GM23338 (cell line): ENCODE data around the gene TRAF2. TPM values are rescaled to one million over a fixed set of nuclear protein-coding genes. Genes with fewer than 3 reads are reported as not detected.
A peak's percentile ranks its signal among the peaks of the same experiment; 100 is the strongest.

Experiments
- ATAC-seq: fragments of 200-7000 bp; cut with Tn5 transposase; 3 replicates; pipeline ENCODE4 v1.9.1; 2020
- DNase-seq: peaks from one replicate; pipeline ENCODE4 v3.0.0-alpha.2; 2015; ENCODE audit warnings: low spot score
- H2AFZ ChIP-seq: fragments of 200-600 bp; sonication (generic); 2 replicates; pipeline ENCODE4 v1.8.0; 2016; ENCODE audit warnings: antibody characterized with exemption, mild to moderate bottlenecking, moderate library complexity
- H3F3A ChIP-seq: fragments of 200-600 bp; sonication (generic); replicated peaks from 2 replicates; pipeline ENCODE4 v1.8.0; 2017; ENCODE audit warnings: antibody characterized with exemption, mixed run types, low read depth
- H3K27ac ChIP-seq: fragments of 200-600 bp; sonication (generic); 2 replicates; pipeline ENCODE4 v1.6.1; 2016; ENCODE audit warnings: low read depth
- H3K27me3 ChIP-seq: fragments of 200-600 bp; sonication (generic); 2 replicates; pipeline ENCODE4 v1.8.0; 2016; ENCODE audit warnings: mild to moderate bottlenecking, mixed run types, moderate library complexity; ENCODE audit not compliant: insufficient read depth
- H3K36me3 ChIP-seq: fragments of 200-600 bp; sonication (generic); 2 replicates; pipeline ENCODE4 v1.8.0; 2016; ENCODE audit warnings: mild to moderate bottlenecking; ENCODE audit not compliant: insufficient read depth
- H3K4me1 ChIP-seq: fragments of 200-600 bp; sonication (generic); 2 replicates; pipeline ENCODE4 v1.8.0; 2016; ENCODE audit warnings: mild to moderate bottlenecking, moderate library complexity; ENCODE audit not compliant: insufficient read depth
- H3K4me2 ChIP-seq: fragments of 200-600 bp; sonication (generic); 2 replicates; pipeline ENCODE4 v1.7.1; 2017; ENCODE audit warnings: mixed run types
- H3K4me3 ChIP-seq: fragments of 200-600 bp; sonication (generic); 2 replicates; pipeline ENCODE4 v1.6.1; 2016; ENCODE audit warnings: mixed run types
- H3K79me2 ChIP-seq: fragments of 200-600 bp; sonication (generic); replicated peaks from 2 replicates; pipeline ENCODE4 v1.8.0; 2017; ENCODE audit warnings: mild to moderate bottlenecking; ENCODE audit not compliant: insufficient read depth
- H3K9me2 ChIP-seq: fragments of 200-600 bp; sonication (generic); 2 replicates; pipeline ENCODE4 v1.8.0; 2017; ENCODE audit not compliant: insufficient read depth
- H4K20me1 ChIP-seq: fragments of 200-600 bp; sonication (generic); replicated peaks from 2 replicates; pipeline ENCODE4 v1.8.0; 2017; ENCODE audit warnings: mild to moderate bottlenecking; ENCODE audit not compliant: insufficient read depth
- H3K27ac Mint-ChIP-seq: 2 replicates; pipeline ENCODE4 v1.8.0; 2020; ENCODE audit warnings: inconsistent platforms, mild to moderate bottlenecking, moderate library complexity, mixed read lengths
- H3K27me3 Mint-ChIP-seq: 3 replicates; pipeline ENCODE4 v1.8.0; 2022; ENCODE audit warnings: low read depth, mild to moderate bottlenecking, moderate library complexity, mixed read lengths, inconsistent platforms; ENCODE audit not compliant: insufficient read depth, poor library complexity
- H3K36me3 Mint-ChIP-seq: 3 replicates; pipeline ENCODE4 v1.8.0; 2021; ENCODE audit warnings: low read depth, mild to moderate bottlenecking, inconsistent platforms, moderate library complexity, mixed read lengths
- H3K4me1 Mint-ChIP-seq: 3 replicates; pipeline ENCODE4 v1.8.0; 2020; ENCODE audit warnings: mild to moderate bottlenecking, inconsistent platforms, mixed read lengths
- H3K4me3 Mint-ChIP-seq: 3 replicates; pipeline ENCODE4 v1.8.0; 2021; ENCODE audit warnings: moderate library complexity, mild to moderate bottlenecking, inconsistent platforms, mixed read lengths
- H3K9me3 Mint-ChIP-seq: 3 replicates; pipeline ENCODE4 v1.8.0; 2020; ENCODE audit warnings: moderate library complexity, mild to moderate bottlenecking, inconsistent platforms, mixed read lengths
- CREB1 ChIP-seq: fragments of 250-450 bp; sonication (Bioruptor Pico); IDR thresholded peaks from 2 replicates; pipeline ENCODE4 v1.5.0; 2020; ENCODE audit warnings: low read depth, mild to moderate bottlenecking, moderate library complexity
- CTCF ChIP-seq, 2 experiments: fragments of 200-600 bp in 1 of 2; sonication (generic) in 1 of 2; conservative IDR thresholded peaks; 2 replicates each; pipeline versions ENCODE4 v1.5.1 to v1.6.1; 2016 to 2017; ENCODE audit warnings: antibody characterized with exemption in 2 of 2, low read depth in 2 of 2, mild to moderate bottlenecking in 2 of 2, moderate library complexity in 1 of 2
- ETS1 ChIP-seq: IDR thresholded peaks from 2 replicates; pipeline ENCODE4 v1.6.1; 2016; ENCODE audit warnings: antibody characterized with exemption
- EZH2phosphoT487 ChIP-seq: fragments of 200-600 bp; sonication (generic); IDR thresholded peaks from one replicate; pipeline ENCODE4 v1.8.1; 2018; ENCODE audit warnings: antibody characterized with exemption; ENCODE audit not compliant: unreplicated experiment
- JUNB ChIP-seq: IDR thresholded peaks from one replicate; pipeline ENCODE4 v1.6.1; 2016; ENCODE audit warnings: antibody characterized with exemption; ENCODE audit not compliant: unreplicated experiment
- NANOG ChIP-seq: IDR thresholded peaks from 2 replicates; pipeline ENCODE4 v1.6.1; 2016; ENCODE audit warnings: antibody characterized with exemption, borderline replicate concordance
- POLR2AphosphoS5 ChIP-seq: IDR thresholded peaks from 2 replicates; pipeline ENCODE4 v1.6.1; 2016; ENCODE audit warnings: antibody characterized with exemption, low read depth
- REST ChIP-seq: IDR thresholded peaks from one replicate; pipeline ENCODE4 v1.6.1; 2018; ENCODE audit warnings: antibody characterized with exemption; ENCODE audit not compliant: unreplicated experiment
- STAT1 ChIP-seq: IDR thresholded peaks from one replicate; pipeline ENCODE4 v1.6.1; 2016; ENCODE audit warnings: antibody characterized with exemption; ENCODE audit not compliant: unreplicated experiment
- ZNF114 ChIP-seq: fragments of 250-450 bp; sonication (Bioruptor Pico); IDR thresholded peaks from 2 replicates; pipeline ENCODE4 v1.5.0; 2020; ENCODE audit warnings: mild to moderate bottlenecking, moderate library complexity
- ZNF331 ChIP-seq: fragments of 250-450 bp; sonication (Bioruptor Pico); IDR thresholded peaks from 2 replicates; pipeline ENCODE4 v1.5.0; 2020; ENCODE audit warnings: low read depth, mild to moderate bottlenecking, moderate library complexity
- polyA plus RNA-seq: library from polyadenylated mRNA; unstranded; fragments of >200 nt; fragmentation: Nextera tagmentation; extraction: Ambion mirVana; gene quantifications from 2 replicates; pipeline ENCODE4 v1.2.1, GENCODE V29; 2016
- total RNA-seq: library from RNA; depleted of rRNA; stranded (reverse); fragments of >200 nt; shearing (Covaris generic); gene quantifications from 2 replicates; pipeline ENCODE4 v1.2.3, GENCODE V29; 2014

The TRAF2 gene
- total and polyA plus RNA-seq, 2 experiments from 2014 or later = 25.4 to 39.9 TPM

- H3K4me1 ChIP-seq = peaks cover 9% of the 10 kb centered on the region
- H3K27me3 ChIP-seq = no peaks in the 10 kb centered on the region
- Mint-ChIP-seq H3K4me3 (peak overlapping the region; percentile 75; the same call in 2 of the 3 replicates), H3K36me3 (peaks cover 20% of the 10 kb centered on the region; the same call in 2 of the 3 replicates), H3K4me1 (peaks cover 8% of the 10 kb centered on the region), H3K9me3 (no peaks in the 10 kb centered on the region), H3K27ac (no peak overlapping the region), H3K27me3 (peaks cover 7% of the 10 kb centered on the region)
- no peaks in the 10 kb centered on the region for H4K20me1 ChIP-seq
- peaks cover under 1% of the 10 kb centered on the region; the same call in 1 of the 2 replicates for H3F3A ChIP-seq
- H3K4me2 ChIP-seq = peak overlapping the region; percentile 84
- DNase-seq = no peak
- H2AFZ ChIP-seq = no peak overlapping the region
- no peaks in the 10 kb centered on the region for H3K9me2 ChIP-seq
- 0 out of 2 replicates have a peak, but pooled peaks cover 5% of the 10 kb centered on the region for H3K79me2 ChIP-seq
- peak; percentile 20 for ATAC-seq
- H3K36me3 ChIP-seq = no peaks in the 10 kb centered on the region
- H3K27ac ChIP-seq = no peak overlapping the region
- H3K4me3 ChIP-seq = peak overlapping the region; percentile 88
- TF ChIP-seq ETS1 (no peak), REST (no peak), CREB1 (CRISPR knock-in tag) (0 out of 2 replicates have a peak, but pooled peaks have one; percentile 44)
Measured at GRCh38 chr9:136944212-136944518, 57.8 kb downstream of the TRAF2 start.

DNA sequence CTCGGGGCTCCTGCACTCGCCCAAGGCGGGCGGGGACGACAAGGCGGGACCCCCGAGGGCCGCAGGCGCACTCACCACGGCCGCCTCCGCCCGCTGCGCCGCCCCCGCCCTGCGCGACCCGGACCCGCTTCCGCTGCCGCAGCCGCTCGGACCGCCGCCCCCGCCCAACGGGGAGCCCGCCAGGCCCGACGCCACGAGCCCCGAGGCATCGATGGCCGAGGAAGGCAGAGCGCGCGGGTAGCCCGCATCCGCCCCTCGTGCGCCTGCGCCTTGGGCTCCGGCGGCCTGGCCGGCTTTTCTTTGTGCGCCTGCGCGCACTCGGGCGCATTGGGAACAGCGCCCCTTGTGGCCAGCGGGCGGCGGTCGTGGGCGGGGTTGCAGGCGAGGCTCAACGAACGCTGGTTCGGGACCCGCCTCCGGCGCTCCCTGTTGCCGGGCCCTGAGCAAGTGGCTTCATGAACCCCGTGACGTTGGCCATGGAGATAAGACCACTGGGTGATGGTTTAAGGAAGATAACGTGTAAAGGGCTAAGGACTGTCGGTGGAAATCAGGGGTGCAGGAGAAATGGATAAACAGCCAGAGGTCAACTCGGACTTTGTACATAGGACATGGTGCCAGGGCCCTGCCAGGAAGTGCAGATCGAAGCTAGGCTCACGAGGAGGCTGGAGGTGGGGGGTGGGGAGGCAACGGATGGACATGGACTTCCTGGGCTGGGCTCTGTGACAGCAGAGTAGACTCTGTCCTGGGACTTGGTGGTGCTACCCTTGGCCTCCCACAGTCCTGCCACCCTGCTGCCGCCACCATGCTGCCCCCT is 58.4 kb downstream of the TRAF2 start, which contains the start of the genes C8G and FBXW5:
TSS of gene C8G (plus strand) at position 725 of the 814 bp plus-strand sequence. CDS start at position 803, 78 bp downstream.
TSS of gene FBXW5 (minus strand) at position 220 of the 814 bp plus-strand sequence. CDS start 655 bp downstream, outside the sequence.
- DNase-seq (peak; percentile 97), ATAC-seq (peak; percentile 31)
- Mint-ChIP-seq H3K4me1 (peaks cover 8% of the 10 kb centered on the region), H3K4me3 (peak within 1 kb of the TSS; percentile 75), H3K36me3 (peaks cover 15% of the 10 kb centered on the region; the same call in 2 of the 3 replicates), H3K9me3 (no peaks in the 10 kb centered on the region), H3K27ac (peak within 1 kb of the TSS; percentile 81; the same call in 1 of the 2 replicates), H3K27me3 (peaks cover 7% of the 10 kb centered on the region)
- Histone ChIP-seq H3K4me1 (peaks cover 9% of the 10 kb centered on the region), H4K20me1 (no peaks in the 10 kb centered on the region), H3K9me2 (no peaks in the 10 kb centered on the region), H3K27me3 (no peaks in the 10 kb centered on the region), H3K79me2 (0 out of 2 replicates have a peak, but pooled peaks cover 5% of the 10 kb centered on the region), H2AFZ (0 out of 2 replicates have a peak within 1 kb of the TSS, but pooled peaks have one; percentile 81), H3K27ac (no peak within 1 kb of the TSS), H3K4me3 (peak within 1 kb of the TSS; percentile 88), H3K36me3 (no peaks in the 10 kb centered on the region), H3K4me2 (peak within 1 kb of the TSS; percentile 84), H3F3A (no peaks in the 10 kb centered on the region; the same call in 1 of the 2 replicates)
- TF ChIP-seq ZNF114 (no peak; the same call in 1 of the 2 replicates), EZH2phosphoT487 (no peak), NANOG (no peak), CREB1 (CRISPR knock-in tag) (peak; percentile 39; the same call in 1 of the 2 replicates), ZNF331 (CRISPR knock-in tag) (no peak), JUNB (no peak), POLR2AphosphoS5 (peak; percentile 59), STAT1 (no peak), REST (no peak), ETS1 (peak; percentile 68), CTCF (conservative IDR thresholded peaks at IDR 0.05; ENCODE audit: low read depth in 2 of 2) (peak; percentile 77 to 91)
